Panc1 (cell line): ENCODE data around the gene OR13A1.

Experiments
- CTCF ChIP-seq: fragments of 450-650 bp; IDR thresholded peaks from 2 replicates; pipeline ENCODE4 v1.5.1; 2017; ENCODE audit warnings: mild to moderate bottlenecking
- POLR2AphosphoS5 ChIP-seq: IDR thresholded peaks from 2 replicates; pipeline ENCODE4 v1.6.1; 2012; ENCODE audit warnings: mild to moderate bottlenecking, low read depth, low read length, moderate library complexity
- TCF7L2 ChIP-seq: IDR thresholded peaks from 2 replicates; pipeline ENCODE4 v1.6.1; 2011; ENCODE audit warnings: mild to moderate bottlenecking, low read depth, low read length, inconsistent platforms

- TF ChIP-seq CTCF (no peak), POLR2AphosphoS5 (no peak), TCF7L2 (no peak)
These were observed 37.8 kb upstream of the OR13A1 start for GRCh38 chr10:45353186-45353585.
